SJSA1 (cell line): ENCODE results near the gene BDP1. TPM values are rescaled to one million over a fixed set of nuclear protein-coding genes. Genes with fewer than 3 reads are reported as not detected.
A peak's percentile ranks its signal among the peaks of the same experiment; 100 is the strongest.
"Not testable (repeated sequence)": the region's sequence is repeated elsewhere in the genome, so short reads cannot be mapped to it uniquely, and the experiment has no call there.

Experiments
- DNase-seq, 2 experiments: peaks; one replicate each; pipeline ENCODE4 v3.0.0-alpha.2; 2015 to 2020; ENCODE audit warnings: low spot score in 2 of 2, low read depth in 1 of 2
- H3K27ac ChIP-seq: fragments of 250-450 bp; sonication (Bioruptor Pico); 2 replicates; pipeline ENCODE4 v1.5.1; 2020; ENCODE audit warnings: mild to moderate bottlenecking, moderate library complexity
- H3K27me3 ChIP-seq: fragments of 250-450 bp; sonication (Bioruptor Pico); replicated peaks from 2 replicates; pipeline ENCODE4 v1.5.1; 2020; ENCODE audit warnings: mild to moderate bottlenecking, moderate library complexity
- H3K36me3 ChIP-seq: fragments of 250-450 bp; sonication (Bioruptor Pico); 2 replicates; pipeline ENCODE4 v1.5.1; 2020; ENCODE audit warnings: mild to moderate bottlenecking
- H3K4me1 ChIP-seq: fragments of 250-450 bp; sonication (Bioruptor Pico); replicated peaks from 2 replicates; pipeline ENCODE4 v1.6.1; 2021; ENCODE audit warnings: mild to moderate bottlenecking
- H3K4me3 ChIP-seq: fragments of 250-450 bp; sonication (Bioruptor Pico); 2 replicates; pipeline ENCODE4 v1.5.1; 2020; ENCODE audit warnings: mild to moderate bottlenecking
- H3K9me3 ChIP-seq: fragments of 250-450 bp; sonication (Bioruptor Pico); replicated peaks from 2 replicates; pipeline ENCODE4 v1.5.1; 2020; ENCODE audit warnings: mild to moderate bottlenecking
- total RNA-seq: library from RNA; depleted of rRNA; stranded (reverse); fragments of >200 nt; shearing (Covaris generic); gene quantifications from 2 replicates; pipeline ENCODE4 v1.2.3, GENCODE V29; 2014; rRNA removed

The BDP1 gene, protein sequence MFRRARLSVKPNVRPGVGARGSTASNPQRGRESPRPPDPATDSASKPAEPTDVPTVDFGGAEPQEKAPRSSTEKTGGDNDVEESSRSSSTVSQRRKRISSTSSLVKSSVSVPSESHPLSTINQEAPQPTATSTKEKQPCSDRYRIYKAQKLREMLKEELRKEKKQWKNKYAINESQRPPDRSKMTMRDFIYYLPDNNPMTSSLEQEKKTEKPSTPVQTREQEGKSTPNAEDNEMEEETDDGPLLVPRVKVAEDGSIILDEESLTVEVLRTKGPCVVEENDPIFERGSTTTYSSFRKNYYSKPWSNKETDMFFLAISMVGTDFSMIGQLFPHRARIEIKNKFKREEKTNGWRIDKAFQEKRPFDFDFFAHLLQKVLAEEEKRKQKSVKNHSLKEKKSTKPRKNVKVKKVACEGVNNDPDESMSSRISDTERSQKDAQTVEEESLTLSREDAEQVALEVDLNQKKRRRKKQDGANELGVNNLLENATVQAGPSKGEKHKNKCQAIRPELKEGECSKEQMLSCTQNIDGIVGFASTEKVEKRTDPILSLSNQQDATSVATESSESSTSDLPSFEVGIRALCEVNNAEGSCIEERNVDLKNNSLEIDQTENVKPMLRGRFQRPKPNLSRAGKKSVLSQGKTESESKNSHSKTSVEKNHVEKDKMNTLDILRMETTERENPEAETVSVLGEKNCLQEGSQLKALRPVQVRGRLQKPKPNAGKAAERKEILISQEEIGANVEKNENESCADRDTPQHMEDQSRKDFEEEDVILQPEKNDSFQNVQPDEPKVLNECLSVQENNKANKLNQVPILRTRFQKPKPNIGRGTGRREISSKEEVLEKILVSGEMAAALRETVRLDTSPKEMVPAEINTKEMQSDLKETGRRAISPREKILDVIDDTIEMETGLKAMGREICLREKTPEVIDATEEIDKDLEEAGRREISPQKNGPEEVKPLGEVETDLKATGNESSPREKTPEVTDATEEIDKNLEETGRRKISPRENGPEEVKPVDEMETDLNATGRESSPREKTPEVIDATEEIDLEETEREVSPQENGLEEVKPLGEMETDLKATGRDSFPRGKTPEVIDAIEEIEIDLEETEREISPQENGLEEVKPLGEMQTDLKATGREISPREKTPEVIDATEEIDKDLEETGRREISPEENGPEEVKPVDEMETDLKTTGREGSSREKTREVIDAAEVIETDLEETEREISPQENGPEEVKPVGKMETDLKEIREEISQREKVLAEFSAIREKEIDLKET (N-terminal part only)
- 24.6 and 27.7 TPM in 2 replicates for total RNA-seq

- peaks cover 9% of the 10 kb centered on the region; the same call in 1 of the 2 replicates for H3K4me1 ChIP-seq
- peak within 1 kb of the TSS; percentile 76 for H3K4me3 ChIP-seq
- H3K27ac ChIP-seq: peak within 1 kb of the TSS; percentile 84
- peaks cover 24% of the 10 kb centered on the region for H3K36me3 ChIP-seq
- no peaks in the 10 kb centered on the region for H3K9me3 ChIP-seq
- H3K27me3 ChIP-seq: peaks cover 2% of the 10 kb centered on the region
- DNase-seq: peak; percentile 95
Observed at GRCh38 chr5:71455427-71456361, at the start of gene BDP1. BDP1 (plus strand) TSS chr5:71455651; CDS start chr5:71455878, 227 bp downstream.

DNA sequence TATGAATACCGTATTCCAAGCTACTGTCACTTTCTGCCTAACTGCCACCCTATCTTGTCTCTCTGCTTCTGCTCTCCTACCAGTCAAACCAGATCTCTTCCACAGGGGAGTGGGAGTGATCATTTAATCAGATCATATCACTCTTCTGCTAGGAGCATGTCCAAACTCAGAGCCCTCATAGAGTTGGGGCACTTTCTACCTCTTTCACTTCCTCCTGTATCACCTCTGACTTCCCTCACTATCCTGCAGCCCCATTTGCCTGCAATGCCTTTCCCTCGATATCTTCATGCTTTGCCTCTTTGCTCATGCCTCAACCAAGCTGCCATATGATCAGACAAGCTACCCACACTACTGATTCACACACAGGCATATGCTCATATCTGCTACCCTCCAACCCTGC is 45.4 kb upstream of the BDP1 start:
- H3K27me3 ChIP-seq, H3K27ac ChIP-seq, H3K4me1 ChIP-seq, H3K4me3 ChIP-seq, H3K36me3 ChIP-seq, H3K9me3 ChIP-seq, DNase-seq: not testable (repeated sequence)

DNA sequence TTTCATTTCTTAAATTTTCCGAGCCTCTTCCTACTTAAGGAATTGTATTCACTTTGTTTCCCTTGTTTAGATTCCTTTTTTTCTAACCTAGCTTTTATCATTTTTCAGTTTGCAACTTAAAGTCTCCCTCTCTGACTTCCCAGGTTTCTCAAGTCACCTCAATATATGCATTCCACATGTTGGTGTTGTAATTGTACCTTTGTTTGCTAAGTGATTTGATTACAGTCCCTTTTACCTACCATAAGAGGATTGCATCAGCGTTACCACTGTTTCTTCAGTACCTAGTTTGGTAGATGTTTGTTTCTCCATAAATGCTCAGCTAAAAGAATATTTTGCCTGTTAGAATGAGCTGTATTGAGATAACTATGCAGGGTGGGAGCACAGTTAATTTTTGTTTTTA is 39.8 kb upstream of the BDP1 start:
- H3K27ac ChIP-seq, H3K4me3 ChIP-seq, DNase-seq, H3K4me1 ChIP-seq, H3K36me3 ChIP-seq, H3K27me3 ChIP-seq, H3K9me3 ChIP-seq: not testable (repeated sequence)

GRCh38 chr5:71418026-71418425 is 37.4 kb upstream of the BDP1 start:
- not testable (repeated sequence) for H3K27ac ChIP-seq, H3K9me3 ChIP-seq, H3K4me3 ChIP-seq, DNase-seq, H3K36me3 ChIP-seq, H3K4me1 ChIP-seq, H3K27me3 ChIP-seq

GRCh38 chr5:71421278-71421677 is 34.2 kb upstream of the BDP1 start:
- H3K27ac ChIP-seq, H3K9me3 ChIP-seq, H3K4me3 ChIP-seq, H3K27me3 ChIP-seq, H3K36me3 ChIP-seq, DNase-seq, H3K4me1 ChIP-seq: not testable (repeated sequence)

GRCh38 chr5:71423896-71424295 is 31.6 kb upstream of the BDP1 start:
- DNase-seq, H3K27ac ChIP-seq, H3K36me3 ChIP-seq, H3K4me1 ChIP-seq, H3K27me3 ChIP-seq, H3K9me3 ChIP-seq, H3K4me3 ChIP-seq: not testable (repeated sequence)

- not testable (repeated sequence) for H3K9me3 ChIP-seq, H3K27ac ChIP-seq, H3K27me3 ChIP-seq, H3K4me1 ChIP-seq, H3K36me3 ChIP-seq, H3K4me3 ChIP-seq, DNase-seq
Observed at GRCh38 chr5:71426686-71427474, 28.6 kb upstream of the BDP1 start.

GRCh38 chr5:71432410-71432809 is 23.0 kb upstream of the BDP1 start:
- not testable (repeated sequence) for H3K4me1 ChIP-seq, H3K27ac ChIP-seq, H3K27me3 ChIP-seq, H3K36me3 ChIP-seq, H3K9me3 ChIP-seq, H3K4me3 ChIP-seq, DNase-seq

GRCh38 chr5:71434825-71435224 is 20.6 kb upstream of the BDP1 start:
- not testable (repeated sequence) for DNase-seq, H3K9me3 ChIP-seq, H3K36me3 ChIP-seq, H3K27me3 ChIP-seq, H3K4me3 ChIP-seq, H3K4me1 ChIP-seq, H3K27ac ChIP-seq

DNA sequence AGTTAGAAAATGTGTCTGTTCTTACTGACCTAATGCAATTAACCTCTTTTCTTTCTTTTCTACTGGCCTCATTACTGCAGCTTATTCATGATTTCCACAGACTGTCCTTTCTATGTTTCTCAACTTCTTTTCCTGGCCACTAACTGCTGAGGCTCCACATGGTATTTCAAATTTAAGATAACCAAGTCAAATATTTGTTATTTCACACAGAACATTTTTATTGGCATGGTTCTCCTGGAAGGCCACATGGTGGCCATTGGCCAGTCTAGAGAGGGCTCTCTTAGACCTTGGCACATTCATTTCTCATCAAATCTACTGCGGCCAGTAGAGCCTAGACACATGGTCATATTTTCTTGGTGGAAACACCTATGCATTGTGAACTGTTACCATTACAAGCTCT is 13.9 kb upstream of the BDP1 start:
- H3K27ac ChIP-seq, DNase-seq, H3K27me3 ChIP-seq, H3K9me3 ChIP-seq, H3K36me3 ChIP-seq, H3K4me1 ChIP-seq, H3K4me3 ChIP-seq: not testable (repeated sequence)

GRCh38 chr5:71443891-71444290 is 11.6 kb upstream of the BDP1 start:
- H3K4me1 ChIP-seq, DNase-seq, H3K27ac ChIP-seq, H3K9me3 ChIP-seq, H3K36me3 ChIP-seq, H3K4me3 ChIP-seq: not testable (repeated sequence)
- H3K27me3 ChIP-seq: peaks cover 12% of the 10 kb centered on the region

DNA sequence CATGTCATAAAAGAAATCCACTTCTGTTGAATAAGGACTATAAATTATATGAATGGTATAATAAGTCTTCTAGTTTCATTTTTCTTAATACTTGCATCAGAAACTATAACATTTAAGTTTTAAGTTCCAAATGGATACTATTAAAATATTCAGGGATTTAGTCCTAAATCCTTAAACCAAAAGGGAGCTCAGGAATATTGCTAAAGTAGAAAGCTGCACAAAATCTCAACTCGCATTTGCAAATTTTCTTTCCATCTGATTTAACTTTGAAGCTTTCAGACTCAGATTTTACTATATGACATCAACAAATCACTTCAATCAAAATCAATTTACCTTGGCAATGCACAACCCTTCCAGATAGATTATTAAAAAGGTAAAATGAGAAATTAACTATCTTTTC is 10.4 kb upstream of the BDP1 start:
- H3K4me3 ChIP-seq, H3K4me1 ChIP-seq, DNase-seq, H3K27ac ChIP-seq, H3K9me3 ChIP-seq, H3K36me3 ChIP-seq: not testable (repeated sequence)
- H3K27me3 ChIP-seq: peaks cover 17% of the 10 kb centered on the region
